Right lobe of liver (tissue), 4 donors: Measurements from ENCODE around the gene GFI1.

ENCODE experiments used
- CTCF ChIP-seq, 4 donors: fragments of 200-600 bp in 3 of 4; fragments of 450-650 bp in 1 of 4; IDR thresholded peaks; one replicate each; pipeline versions ENCODE4 v1.5.1 to v1.8.0; 2016 to 2022; ENCODE audit warnings: antibody characterized with exemption in 4 of 4, mild to moderate bottlenecking in 2 of 4
- POLR2A ChIP-seq: fragments of 450-650 bp; IDR thresholded peaks from one replicate; pipeline ENCODE4 v1.6.1; 2017; ENCODE audit warnings: antibody characterized with exemption, mild to moderate bottlenecking
- donor health status: DM: no; HTN: no; CAD: no.
- donor health status: DM: no; HTN: no; CAD: no.
- donor health status: DM: no; HTN: yes; CAD: no.

- TF ChIP-seq CTCF (IDR thresholded peaks at IDR 0.05) (no peak), POLR2A (no peak)
Observed at GRCh38 chr1:92473781-92474495, 12.8 kb downstream of the GFI1 start.
